GM12891 (cell line): ENCODE measurements around the gene PFN3.

Source experiments
- PAX5 ChIP-seq: IDR thresholded peaks from 2 replicates; pipeline ENCODE4 v1.6.1; 2011; ENCODE audit warnings: low read length, moderate library complexity, mild to moderate bottlenecking; ENCODE audit not compliant: insufficient read depth, severe bottlenecking
- POLR2A ChIP-seq: IDR thresholded peaks from 2 replicates; pipeline ENCODE4 v1.6.1; 2011; ENCODE audit warnings: low read depth, low read length, control low read depth
- POLR2AphosphoS5 ChIP-seq: IDR thresholded peaks from 2 replicates; pipeline ENCODE4 v1.6.1; 2011; ENCODE audit warnings: low read depth, low read length, control low read depth
- POU2F2 ChIP-seq: IDR thresholded peaks from 2 replicates; pipeline ENCODE4 v1.6.1; 2011; ENCODE audit warnings: low read depth, mild to moderate bottlenecking, control low read depth, low read length, moderate library complexity
- SPI1 ChIP-seq: IDR thresholded peaks from 2 replicates; pipeline ENCODE4 v1.6.1; 2011; ENCODE audit warnings: low read depth, low read length, control low read depth
- TAF1 ChIP-seq: IDR thresholded peaks from 2 replicates; pipeline ENCODE4 v1.6.1; 2011; ENCODE audit warnings: low read depth, low read length, control low read depth

GRCh38 chr5:177386542-177386941, 13.9 kb downstream of the PFN3 start:
- TF ChIP-seq POLR2A (no peak), POLR2AphosphoS5 (no peak), POU2F2 (no peak), TAF1 (no peak), SPI1 (no peak), PAX5 (no peak)
